DND-41 (cell line): Measurements from ENCODE around the gene KLHL2.
A peak's percentile ranks its signal among the peaks of the same experiment; 100 is the strongest.

Experiments
- ATAC-seq: fragments of 200-7000 bp; cut with Tn5 transposase; 3 replicates; pipeline ENCODE4 v1.9.1; 2021; ENCODE audit warnings: low read depth; ENCODE audit not compliant: insufficient read depth
- DNase-seq: peaks from one replicate; pipeline ENCODE4 v3.0.0-alpha.2; 2020
- H2AFZ ChIP-seq: 2 replicates; pipeline ENCODE4 v1.6.0; 2012; ENCODE audit warnings: low read depth, low read length
- H3K27ac ChIP-seq: 2 replicates; pipeline ENCODE4 v1.5.1; 2012; ENCODE audit warnings: low read length, inconsistent platforms
- H3K27me3 ChIP-seq: fragments of 200-600 bp; sonication (generic); 2 replicates; pipeline ENCODE4 v1.6.0; 2012; ENCODE audit warnings: low read length, mild to moderate bottlenecking, inconsistent platforms; ENCODE audit not compliant: insufficient read depth, poor library complexity
- H3K36me3 ChIP-seq: 2 replicates; pipeline ENCODE4 v1.5.1; 2012; ENCODE audit warnings: low read length, inconsistent platforms; ENCODE audit not compliant: insufficient read depth
- H3K4me1 ChIP-seq: 2 replicates; pipeline ENCODE4 v1.5.1; 2012; ENCODE audit warnings: mild to moderate bottlenecking, low read length; ENCODE audit not compliant: insufficient read depth
- H3K4me2 ChIP-seq: 2 replicates; pipeline ENCODE4 v1.6.0; 2012; ENCODE audit warnings: mild to moderate bottlenecking, moderate library complexity, low read length, inconsistent platforms; ENCODE audit not compliant: insufficient read depth
- H3K4me3 ChIP-seq, 2 experiments: fragments of 200-600 bp in 1 of 2; shearing (Covaris generic) in 1 of 2; 2 replicates each; pipeline ENCODE4 v1.5.1; 2012 to 2016; ENCODE audit warnings: inconsistent platforms in 2 of 2, low read length in 2 of 2, mild to moderate bottlenecking in 2 of 2, low read depth in 1 of 2, moderate library complexity in 1 of 2
- H3K79me2 ChIP-seq: 2 replicates; pipeline ENCODE4 v1.6.0; 2012; ENCODE audit warnings: low read length, inconsistent platforms; ENCODE audit not compliant: insufficient read depth
- H3K9ac ChIP-seq: 2 replicates; pipeline ENCODE4 v1.6.0; 2012; ENCODE audit warnings: low read depth, mild to moderate bottlenecking, inconsistent platforms, low read length, moderate library complexity
- H3K9me3 ChIP-seq: 2 replicates; pipeline ENCODE4 v1.5.1; 2012; ENCODE audit warnings: low read length, moderate library complexity, mild to moderate bottlenecking, inconsistent platforms; ENCODE audit not compliant: insufficient read depth, severe bottlenecking
- H4K20me1 ChIP-seq: 2 replicates; pipeline ENCODE4 v1.6.0; 2012; ENCODE audit warnings: low read length; ENCODE audit not compliant: insufficient read depth
- EZH2 ChIP-seq: IDR thresholded peaks from 3 replicates; pipeline ENCODE4 v1.6.1; 2012; ENCODE audit warnings: borderline replicate concordance, low read depth, mild to moderate bottlenecking, moderate library complexity, low read length, inconsistent platforms; ENCODE audit not compliant: severe bottlenecking
- TF ChIP-seq, protein P1 (sequence below): IDR thresholded peaks from 2 replicates; pipeline ENCODE4 v1.5.1; 2012; ENCODE audit warnings: borderline replicate concordance, low read length, moderate library complexity, mild to moderate bottlenecking; ENCODE audit not compliant: poor library complexity, severe bottlenecking; ENCODE audit errors: extremely low read depth

Gene KLHL2

DNA sequence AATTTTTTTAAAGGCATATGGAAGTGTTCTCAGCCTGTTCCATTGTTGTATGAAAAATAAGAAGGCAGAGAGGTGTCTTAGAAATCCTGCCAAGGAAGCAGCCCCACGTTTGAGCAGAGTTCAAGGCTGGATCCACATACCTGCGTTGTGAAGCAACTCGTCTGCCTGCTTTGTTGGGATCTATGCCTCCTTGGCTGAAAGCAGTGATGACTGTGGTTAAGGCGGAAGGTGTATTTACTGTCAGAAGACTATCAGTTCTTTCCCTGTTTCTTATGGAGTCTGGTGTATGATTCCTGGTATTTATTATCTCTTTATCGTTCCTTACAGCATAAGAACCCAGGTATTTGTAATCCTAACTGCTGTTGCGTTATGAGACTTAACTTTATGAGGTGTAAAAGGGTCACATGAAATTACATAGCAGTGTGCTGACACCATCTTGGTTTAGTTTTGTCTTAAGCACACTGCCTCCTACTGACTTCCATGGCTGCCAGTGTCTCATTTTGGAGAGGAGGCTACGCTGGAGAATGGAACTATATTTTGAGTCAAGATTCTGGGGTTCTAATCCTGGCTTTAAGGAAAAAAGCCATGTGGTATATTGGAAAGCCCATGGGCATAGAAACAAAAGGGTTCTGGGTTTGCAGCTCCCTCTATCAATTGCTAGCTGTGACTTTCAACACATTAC, 117.0 kb downstream of the KLHL2 start:
- H4K20me1 ChIP-seq: peaks cover 13% of the 10 kb centered on the region; the same call in 1 of the 2 replicates
- no peak for ATAC-seq
- no peaks in the 10 kb centered on the region for H3K27me3 ChIP-seq
- no peaks in the 10 kb centered on the region for H3K9me3 ChIP-seq
- H3K36me3 ChIP-seq: peaks cover 3% of the 10 kb centered on the region; the same call in 1 of the 2 replicates
- TF ChIP-seq EZH2: no peak
- TF ChIP-seq, protein P1, sequence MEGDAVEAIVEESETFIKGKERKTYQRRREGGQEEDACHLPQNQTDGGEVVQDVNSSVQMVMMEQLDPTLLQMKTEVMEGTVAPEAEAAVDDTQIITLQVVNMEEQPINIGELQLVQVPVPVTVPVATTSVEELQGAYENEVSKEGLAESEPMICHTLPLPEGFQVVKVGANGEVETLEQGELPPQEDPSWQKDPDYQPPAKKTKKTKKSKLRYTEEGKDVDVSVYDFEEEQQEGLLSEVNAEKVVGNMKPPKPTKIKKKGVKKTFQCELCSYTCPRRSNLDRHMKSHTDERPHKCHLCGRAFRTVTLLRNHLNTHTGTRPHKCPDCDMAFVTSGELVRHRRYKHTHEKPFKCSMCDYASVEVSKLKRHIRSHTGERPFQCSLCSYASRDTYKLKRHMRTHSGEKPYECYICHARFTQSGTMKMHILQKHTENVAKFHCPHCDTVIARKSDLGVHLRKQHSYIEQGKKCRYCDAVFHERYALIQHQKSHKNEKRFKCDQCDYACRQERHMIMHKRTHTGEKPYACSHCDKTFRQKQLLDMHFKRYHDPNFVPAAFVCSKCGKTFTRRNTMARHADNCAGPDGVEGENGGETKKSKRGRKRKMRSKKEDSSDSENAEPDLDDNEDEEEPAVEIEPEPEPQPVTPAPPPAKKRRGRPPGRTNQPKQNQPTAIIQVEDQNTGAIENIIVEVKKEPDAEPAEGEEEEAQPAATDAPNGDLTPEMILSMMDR: no peak
- no peak overlapping the region for H3K9ac ChIP-seq
- H3K4me3 ChIP-seq: no peak overlapping the region
- no peak for DNase-seq
- peaks cover 28% of the 10 kb centered on the region for H3K79me2 ChIP-seq
- no peak overlapping the region for H2AFZ ChIP-seq
- peaks cover 22% of the 10 kb centered on the region for H3K4me1 ChIP-seq
- no peak overlapping the region for H3K27ac ChIP-seq
- no peak overlapping the region for H3K4me2 ChIP-seq

DNA sequence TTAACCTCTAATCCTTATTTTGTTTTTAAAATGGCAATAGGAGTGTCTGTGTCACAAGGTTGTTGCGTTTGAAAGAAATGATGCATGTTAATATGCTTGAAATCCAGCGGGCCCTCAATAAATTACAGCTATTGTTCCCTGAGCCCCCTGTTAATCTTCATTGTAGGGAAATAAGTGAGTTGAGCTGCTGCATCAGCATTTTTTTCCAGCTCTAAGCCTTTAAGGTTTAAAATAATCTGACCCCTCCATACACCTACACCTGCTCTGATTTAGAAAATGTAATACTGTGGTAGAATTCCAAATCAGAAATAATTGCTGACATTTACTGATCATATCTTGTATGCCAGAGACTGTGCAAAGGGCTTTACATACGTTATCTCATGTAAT, 117.5 kb downstream of the KLHL2 start:
- H2AFZ ChIP-seq: no peak overlapping the region
- peaks cover 34% of the 10 kb centered on the region for H3K79me2 ChIP-seq
- H3K27me3 ChIP-seq: no peaks in the 10 kb centered on the region
- peaks cover 27% of the 10 kb centered on the region for H3K4me1 ChIP-seq
- DNase-seq: no peak
- peaks cover 5% of the 10 kb centered on the region; the same call in 1 of the 2 replicates for H3K36me3 ChIP-seq
- H4K20me1 ChIP-seq: peaks cover 17% of the 10 kb centered on the region; the same call in 1 of the 2 replicates
- ATAC-seq: no peak
- no peak overlapping the region for H3K4me2 ChIP-seq
- H3K27ac ChIP-seq: no peak overlapping the region
- TF ChIP-seq, protein P1: no peak
- TF ChIP-seq EZH2: no peak
- no peak overlapping the region for H3K9ac ChIP-seq
- no peaks in the 10 kb centered on the region for H3K9me3 ChIP-seq
- H3K4me3 ChIP-seq: no peak overlapping the region

DNA sequence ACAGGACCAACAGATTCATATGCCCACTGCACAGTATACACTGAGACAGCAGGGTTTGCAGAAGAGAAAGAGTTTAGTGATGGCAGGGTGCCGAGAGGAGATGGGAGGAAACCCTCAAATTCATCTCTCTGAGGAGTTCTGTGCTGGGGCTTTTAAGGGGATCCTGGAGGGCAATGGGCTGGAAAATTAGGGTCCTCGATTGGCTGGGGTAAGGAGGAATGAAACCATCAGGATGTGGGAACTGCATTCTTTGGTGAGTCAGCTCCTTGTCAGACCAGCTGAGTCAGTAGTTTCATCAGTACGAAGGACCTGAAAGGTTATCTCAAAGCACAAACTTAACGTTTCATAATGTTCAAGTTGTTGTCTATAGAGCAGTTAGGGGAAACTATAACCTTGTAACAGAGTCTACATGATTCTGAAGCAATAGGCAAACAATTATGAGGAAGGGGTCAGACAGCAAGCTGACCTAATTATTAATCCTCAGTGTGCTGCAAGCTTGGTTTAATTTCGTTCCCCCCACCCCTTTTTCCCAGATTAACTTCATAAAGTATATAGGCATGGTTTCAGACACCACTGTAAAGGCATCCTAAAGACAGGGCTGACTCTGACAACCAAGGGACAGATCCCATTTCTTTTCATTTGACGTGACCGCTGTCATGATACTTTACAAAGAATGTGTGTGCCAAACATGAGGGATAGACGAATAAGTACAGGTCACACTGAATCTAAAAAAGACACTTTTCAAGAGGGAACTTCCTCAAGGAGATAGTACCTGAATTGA, 118.6 kb downstream of the KLHL2 start:
- Histone ChIP-seq H2AFZ (peak overlapping the region; percentile 86), H3K79me2 (peaks cover 44% of the 10 kb centered on the region), H3K4me1 (peaks cover 37% of the 10 kb centered on the region), H3K36me3 (peaks cover 14% of the 10 kb centered on the region), H3K27ac (peak overlapping the region; percentile 91), H3K9ac (peak overlapping the region; percentile 68), H3K4me3 (peak overlapping the region; percentile 81 to 83; a peak in 2 of 4 replicates), H3K27me3 (no peaks in the 10 kb centered on the region), H3K4me2 (peak overlapping the region; percentile 67), H4K20me1 (peaks cover 27% of the 10 kb centered on the region), H3K9me3 (no peaks in the 10 kb centered on the region)
- ATAC-seq (no peak), DNase-seq (no peak)
- no peak for TF ChIP-seq EZH2
- TF ChIP-seq, protein P1: no peak
